GM19397 (cell line): ENCODE results near the gene CASP10.
"Not testable (repeated sequence)": the region's sequence is repeated elsewhere in the genome, so short reads cannot be mapped to it uniquely, and the experiment has no call there.

ENCODE experiments used
- ATAC-seq: cut with Tn5 transposase; IDR thresholded peaks from one replicate; pipeline ENCODE4 v1.9.1; 2021; ENCODE audit warnings: mild to moderate bottlenecking, moderate library complexity; ENCODE audit not compliant: unreplicated experiment

Gene CASP10

GRCh38 chr2:201231781-201232466, 49.0 kb downstream of the CASP10 start:
- ATAC-seq, result peak; percentile 51

GRCh38 chr2:201232467-201232815, 49.5 kb downstream of the CASP10 start:
- no peak for ATAC-seq

- ATAC-seq, result peak; percentile 87
Measured at GRCh38 chr2:201233192-201233811, 50.4 kb downstream of the CASP10 start.

GRCh38 chr2:201233812-201234662, 51.1 kb downstream of the CASP10 start:
- ATAC-seq, result peak; percentile 21

- ATAC-seq, result no peak
Measured at GRCh38 chr2:201234663-201235135, 51.8 kb downstream of the CASP10 start.

GRCh38 chr2:201235860-201236811, 53.2 kb downstream of the CASP10 start:
- ATAC-seq, result no peak

GRCh38 chr2:201237486-201238123, 54.7 kb downstream of the CASP10 start:
- ATAC-seq, result no peak

GRCh38 chr2:201239167-201239935, 56.4 kb downstream of the CASP10 start:
- not testable (repeated sequence) for ATAC-seq

GRCh38 chr2:201242571-201243277, 59.8 kb downstream of the CASP10 start:
- ATAC-seq, result no peak

- no peak for ATAC-seq
Measured at GRCh38 chr2:201244829-201245228, 61.9 kb downstream of the CASP10 start.

- no peak for ATAC-seq
Measured at GRCh38 chr2:201246280-201246679, 63.3 kb downstream of the CASP10 start.

GRCh38 chr2:201248288-201248844, 65.4 kb downstream of the CASP10 start:
- ATAC-seq, result no peak

- ATAC-seq, result no peak
Measured at GRCh38 chr2:201249889-201250288, 66.9 kb downstream of the CASP10 start.

- no peak for ATAC-seq
Measured at GRCh38 chr2:201250741-201251140, 67.8 kb downstream of the CASP10 start.

GRCh38 chr2:201254081-201254730, 71.3 kb downstream of the CASP10 start:
- ATAC-seq, result no peak

- no peak for ATAC-seq
Measured at GRCh38 chr2:201255408-201256033, 72.6 kb downstream of the CASP10 start.

- ATAC-seq, result no peak
Measured at GRCh38 chr2:201256082-201256481, 73.1 kb downstream of the CASP10 start.
